GM12878 (cell line): ENCODE measurements around the gene SLC15A3. TPM values are rescaled to one million over a fixed set of nuclear protein-coding genes. Genes with fewer than 3 reads are reported as not detected.
A peak's percentile ranks its signal among the peaks of the same experiment; 100 is the strongest.

Experiments used
- ATAC-seq: fragments of 200-7000 bp; cut with Tn5 transposase; 3 replicates; pipeline ENCODE4 v1.9.1; 2020; ENCODE audit warnings: mild to moderate bottlenecking, moderate library complexity
- BruUV-seq: library from RNA; stranded (reverse); fragments of 400-500 nt; replicated peaks from 2 replicates; lab custom pipeline; 2021; lab: Mats Ljungman, UMichigan
- CTCF ChIA-PET: fragments of 300-600 bp; sonication (Branson Sonifier 250); formaldehyde crosslinking; extraction: SDS; loops from one replicate; lab custom pipeline; 2021; ENCODE audit warnings: inconsistent platforms; lab: Yijun Ruan, JAX
- POLR2A ChIA-PET: fragments of 350-600 bp; formaldehyde crosslinking; extraction: SDS; loops from one replicate; lab custom pipeline; 2021; ENCODE audit warnings: inconsistent platforms; lab: Charles Lee
- RAD21 ChIA-PET: fragments of 300-600 bp; sonication (Branson Sonifier 250); formaldehyde crosslinking; loops from one replicate; lab custom pipeline; 2023; ENCODE audit warnings: antibody characterized with exemption; ENCODE audit not compliant: unreplicated experiment; lab: Charles Lee
- SMC1A ChIA-PET: fragments of 300-600 bp; sonication (Branson Sonifier 250); formaldehyde crosslinking; loops from one replicate; lab custom pipeline; 2023; ENCODE audit not compliant: unreplicated experiment, uncharacterized antibody; lab: Charles Lee
- DNase-seq: peaks from one replicate; pipeline ENCODE4 v3.0.0-alpha.2; 2011; ENCODE audit warnings: low read depth, low spot score
- FAIRE-seq: peaks from 3 replicates; lab custom pipeline; 2011; peaks lifted over from hg19 to GRCh38; lab: Jason Lieb, UNC
- H2AFZ ChIP-seq: 2 replicates; pipeline ENCODE4 v1.6.0; 2011; ENCODE audit warnings: low read depth, low read length, control low read depth; ENCODE audit not compliant: control insufficient read depth
- H3K27ac ChIP-seq: 2 replicates; pipeline ENCODE4 v1.5.1; 2011; ENCODE audit warnings: control low read depth; ENCODE audit not compliant: control insufficient read depth, insufficient read depth
- H3K27me3 ChIP-seq, 2 experiments: replicated peaks in 1 of 2; 2 replicates each; pipeline versions ENCODE4 v1.6.0 to v1.6.1; 2011; ENCODE audit warnings: low read length in 1 of 2; ENCODE audit not compliant: control insufficient read depth in 2 of 2, insufficient read depth in 2 of 2
- H3K36me3 ChIP-seq, 2 experiments: 2 replicates each; pipeline ENCODE4 v1.5.1; 2011; ENCODE audit warnings: low read length in 1 of 2; ENCODE audit not compliant: control insufficient read depth in 2 of 2, insufficient read depth in 2 of 2
- H3K4me1 ChIP-seq: 2 replicates; pipeline ENCODE4 v1.6.1; 2011; ENCODE audit warnings: mild to moderate bottlenecking, low read length, moderate library complexity, mixed read lengths; ENCODE audit not compliant: control insufficient read depth, insufficient read depth
- H3K4me2 ChIP-seq: 2 replicates; pipeline ENCODE4 v1.6.0; 2011; ENCODE audit warnings: control low read depth; ENCODE audit not compliant: control insufficient read depth, insufficient read depth
- H3K4me3 ChIP-seq: fragments of 200-600 bp; sonication (generic); 2 replicates; pipeline ENCODE4 v1.5.1; 2016
- H3K79me2 ChIP-seq: 2 replicates; pipeline ENCODE4 v1.6.0; 2011; ENCODE audit warnings: low read length; ENCODE audit not compliant: control insufficient read depth, insufficient read depth
- H3K9ac ChIP-seq: 2 replicates; pipeline ENCODE4 v1.8.0; 2011; ENCODE audit warnings: low read length, control low read depth, mixed read lengths; ENCODE audit not compliant: control insufficient read depth, insufficient read depth
- H3K9me3 ChIP-seq: replicated peaks from 3 replicates; pipeline ENCODE4 v1.5.1; 2011; ENCODE audit warnings: mild to moderate bottlenecking, low read length; ENCODE audit not compliant: control insufficient read depth, insufficient read depth
- H4K20me1 ChIP-seq: 2 replicates; pipeline ENCODE4 v1.6.0; 2011; ENCODE audit not compliant: control insufficient read depth, insufficient read depth
- ATF3 ChIP-seq: IDR thresholded peaks from 2 replicates; pipeline ENCODE4 v1.6.1; 2011; ENCODE audit warnings: low read depth, mild to moderate bottlenecking, low read length, moderate library complexity, borderline replicate concordance; ENCODE audit errors: extremely low read depth
- CEBPB ChIP-seq, 2 experiments: fragments of 150-350 bp in 1 of 2; IDR thresholded peaks; 2 replicates each; pipeline ENCODE4 v1.6.1; 2012 to 2014; ENCODE audit warnings: low read depth in 2 of 2, low read length in 2 of 2, borderline replicate concordance in 1 of 2, inconsistent platforms in 1 of 2
- CREB1 ChIP-seq: IDR thresholded peaks from 2 replicates; pipeline ENCODE4 v1.6.1; 2012; ENCODE audit warnings: low read depth, mild to moderate bottlenecking, inconsistent platforms
- HCFC1 ChIP-seq: fragments of 150-350 bp; IDR thresholded peaks from 2 replicates; pipeline ENCODE4 v1.6.1; 2014; ENCODE audit warnings: low read length
- POU2F2 ChIP-seq: IDR thresholded peaks from 3 replicates; pipeline ENCODE4 v1.6.1; 2011; ENCODE audit warnings: low read depth, mild to moderate bottlenecking, low read length, borderline replicate concordance
- RB1 ChIP-seq: fragments of 450-650 bp; formaldehyde crosslinking; IDR thresholded peaks from 2 replicates; pipeline ENCODE4 v1.6.1; 2017; ENCODE audit warnings: mild to moderate bottlenecking, borderline replicate concordance
- SIX5 ChIP-seq: IDR thresholded peaks from 2 replicates; pipeline ENCODE4 v1.6.1; 2011; ENCODE audit warnings: mild to moderate bottlenecking, low read depth, low read length, moderate library complexity; ENCODE audit not compliant: severe bottlenecking
- SMC3 ChIP-seq: IDR thresholded peaks from 2 replicates; pipeline ENCODE4 v1.6.1; 2011; ENCODE audit warnings: low read length, improper control_type of control experiment, borderline replicate concordance
- WGBS: methylation state at CpG from one replicate; pipeline ENCODE4 v1.1.6; 2016; ENCODE audit warnings: low lambda C conversion rate; ENCODE audit not compliant: insufficient replicate concordance, insufficient coverage; ENCODE audit errors: missing lambda C conversion rate; 5-methylcytosine and 5-hydroxymethylcytosine counted together
- in situ Hi-C: fragments of 300-500 bp; cut with MboI; formaldehyde crosslinking; loops from 9 replicates; pipeline ENCODE4 v1.14.3; 2018; ENCODE audit warnings: mixed read lengths
- intact Hi-C: fragments of 100-400 bp; cut with micrococcal nuclease; formaldehyde crosslinking; loops from one replicate; pipeline ENCODE4 v1.14.2; 2022; ENCODE audit not compliant: unreplicated experiment
- polyA plus RNA-seq, 11 experiments: library from polyadenylated mRNA; depleted of rRNA in 4 of 11; unstranded in 6 of 11; stranded (reverse) in 5 of 11; fragments of >200 nt; fragmentation: Nextera tagmentation in 4 of 11; fragmentation: Illumina TruSeq in 1 of 11; extraction: Ambion mirVana in 4 of 11; extraction: Trizol in 1 of 11; gene quantifications; 1 replicate in 1 of 11; 2 replicates in 10 of 11; pipeline versions ENCODE4 v1.2.1 to v1.2.3, GENCODE V29; 2011 to 2016; ENCODE audit warnings: inconsistent platforms in 2 of 11, missing spikeins in 2 of 11, low read depth in 1 of 11
- total RNA-seq, 4 experiments: library from RNA; depleted of rRNA in 3 of 4; stranded (reverse); fragments of >200 nt in 3 of 4; fragmentation: Illumina TruSeq in 1 of 4; extraction: Trizol in 1 of 4; gene quantifications; 2 replicates each; pipeline versions ENCODE4 v1.2.1 to v1.2.3, GENCODE V29; 2013 to 2021
- TF ChIP-seq, protein P1 (sequence below): IDR thresholded peaks from 2 replicates; pipeline ENCODE4 v1.6.1; 2012; ENCODE audit warnings: low read depth, low read length, improper control_type of control experiment

Gene SLC15A3
- total and polyA plus RNA-seq, 10 of the 15 experiments (the other 5 are each of a cell fraction or from before 2014, with no cell fraction given): 17.7 to 102 (median 55.8) TPM

DNA sequence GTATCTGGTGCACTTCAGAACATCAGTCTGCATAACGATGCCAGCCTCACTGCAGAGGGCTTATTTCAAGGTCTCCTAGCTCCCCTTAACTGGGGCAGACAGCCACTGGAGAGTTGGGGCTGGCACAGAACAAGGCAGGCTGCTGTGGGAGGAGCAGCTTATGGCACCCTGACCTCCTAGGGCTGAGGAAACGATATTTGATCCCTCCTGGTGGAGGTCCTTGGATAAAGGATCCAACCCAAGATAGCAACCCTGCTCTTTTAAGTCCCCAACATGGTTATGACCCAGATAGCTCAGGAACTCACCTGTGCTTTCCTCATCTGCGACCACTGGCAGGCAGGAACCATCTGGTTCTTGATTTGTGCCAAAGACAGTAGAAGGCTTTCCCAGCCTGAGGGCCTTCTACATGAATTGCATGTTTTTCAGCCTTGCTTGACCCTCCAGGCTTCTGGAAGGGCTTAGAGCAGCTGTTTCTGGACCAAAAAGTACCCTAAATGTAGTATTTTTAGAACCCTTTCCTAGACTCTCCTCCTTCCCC lies 35.2 kb downstream of the SLC15A3 start:
- Histone ChIP-seq H3K9me3 (no peaks in the 10 kb centered on the region), H4K20me1 (no peaks in the 10 kb centered on the region), H3K4me3 (no peak overlapping the region; the same call in 1 of the 2 replicates), H2AFZ (no peak overlapping the region), H3K36me3 (peaks cover 13 to 17% of the 10 kb centered on the region in 2 experiments), H3K9ac (no peak overlapping the region), H3K79me2 (peaks cover 38% of the 10 kb centered on the region), H3K27ac (no peak overlapping the region), H3K4me2 (peak overlapping the region; percentile 32), H3K4me1 (peaks cover 41% of the 10 kb centered on the region), H3K27me3 (no peaks in the 10 kb centered on the region)
- ATAC-seq (no peak), FAIRE-seq (no peak), DNase-seq (no peak)
- no peak for TF ChIP-seq HCFC1
- ChIA-PET CTCF (interaction anchor here (1.2 to 4.4 kb wide), 11 partner anchors 13 to 212 kb away, joined by 4 to 46 read pairs (median 12); no protein-coding TSS in a partner anchor), RAD21 (interaction anchor here (0.8 to 2.2 kb wide), 4 partner anchors 15 to 149 kb away, joined by 3 to 14 read pairs (median 4); no protein-coding TSS in a partner anchor), SMC1A (interaction anchor here (1.2 to 5.9 kb wide), 9 partner anchors 11 to 141 kb away, joined by 3 to 76 read pairs (median 9); partner anchors contain the start of genes CD6 and SLC15A3), POLR2A (interaction anchor here (1.0 to 2.4 kb wide), 3 partner anchors 10 to 34 kb away, joined by 3 to 6 read pairs (median 5); no protein-coding TSS in a partner anchor)
- WGBS: 63% methylated on average over 3 of the region's 3 CpGs
- intact Hi-C loops: no loop called here
- BruUV-seq: no TSS peak
- in situ Hi-C loops: no loop called here

- BruUV-seq: no TSS peak
- H4K20me1 ChIP-seq: no peaks in the 10 kb centered on the region
- H3K4me1 ChIP-seq: peaks cover 54% of the 10 kb centered on the region
- POLR2A ChIA-PET: interaction anchor here (0.6 to 3.2 kb wide), 14 partner anchors 8 to 1300 kb away, joined by 3 to 11 read pairs (median 3); partner anchors contain the start of gene OSBP
- SMC1A ChIA-PET: interaction anchor here (0.6 to 5.9 kb wide), 30 partner anchors 8 to 478 kb away, joined by 3 to 76 read pairs (median 4); partner anchors contain the start of genes CD6, PRPF19, SLC15A3 and TMEM132A
- H3K4me2 ChIP-seq: peak overlapping the region; percentile 99
- WGBS: 3% methylated on average over 17 of the region's 17 CpGs
- ATAC-seq: peak; percentile 70
- DNase-seq: peak; percentile 69
- peak; percentile 35 for FAIRE-seq
- RAD21 ChIA-PET: interaction anchor here (0.5 to 5.9 kb wide), 28 partner anchors 8 to 883 kb away, joined by 3 to 43 read pairs (median 6); partner anchors contain the start of genes PRPF19 and TMEM132A
- intact Hi-C loops: loop anchor here (2.0 kb wide), 2 partner anchors 37 to 145 kb away; partner anchors contain the start of gene SLC15A3
- H3K27ac ChIP-seq: peak overlapping the region; percentile 94
- CTCF ChIA-PET: interaction anchor here (0.8 to 4.5 kb wide), 32 partner anchors 9 to 272 kb away, joined by 3 to 46 read pairs (median 6); partner anchors contain the start of genes PRPF19 and TMEM132A
- peaks cover 38% of the 10 kb centered on the region for H3K79me2 ChIP-seq
- peak overlapping the region; percentile 82 for H3K4me3 ChIP-seq
- peak overlapping the region; percentile 69 for H2AFZ ChIP-seq
- in situ Hi-C loops: no loop called here
- peak overlapping the region; percentile 85 for H3K9ac ChIP-seq
- no peaks in the 10 kb centered on the region for H3K9me3 ChIP-seq
- no peaks in the 10 kb centered on the region for H3K27me3 ChIP-seq
- H3K36me3 ChIP-seq: peaks cover 1 to 10% of the 10 kb centered on the region in 2 experiments
- TF ChIP-seq SMC3 (peak; percentile 48; the same call in 1 of the 2 replicates), RB1 (peak; percentile 85; the same call in 1 of the 2 replicates), CREB1 (no peak), POU2F2 (0 out of 3 replicates have a peak, but pooled peaks have one; percentile 17), ATF3 (no peak), CEBPB (IDR thresholded peaks at IDR 0.05; ENCODE audit: borderline replicate concordance in 1 of 2, low read depth in 2 of 2, low read length in 2 of 2) (no peak), SIX5 (no peak)
- TF ChIP-seq, protein P1, sequence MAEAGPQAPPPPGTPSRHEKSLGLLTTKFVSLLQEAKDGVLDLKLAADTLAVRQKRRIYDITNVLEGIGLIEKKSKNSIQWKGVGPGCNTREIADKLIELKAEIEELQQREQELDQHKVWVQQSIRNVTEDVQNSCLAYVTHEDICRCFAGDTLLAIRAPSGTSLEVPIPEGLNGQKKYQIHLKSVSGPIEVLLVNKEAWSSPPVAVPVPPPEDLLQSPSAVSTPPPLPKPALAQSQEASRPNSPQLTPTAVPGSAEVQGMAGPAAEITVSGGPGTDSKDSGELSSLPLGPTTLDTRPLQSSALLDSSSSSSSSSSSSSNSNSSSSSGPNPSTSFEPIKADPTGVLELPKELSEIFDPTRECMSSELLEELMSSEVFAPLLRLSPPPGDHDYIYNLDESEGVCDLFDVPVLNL: no peak; the same call in 1 of the 2 replicates
Observed at GRCh38 chr11:60915248-60915914, 36.6 kb downstream of the SLC15A3 start.
